ENCODE results near the gene KIF19.

GRCh38 chr17:74404789-74405188, 78.8 kb downstream of the KIF19 start:
- no peak for TF ChIP-seq EZH2 (IDR thresholded peaks at IDR 0.05)
- no peak for TF ChIP-seq ZBTB33 (IDR thresholded peaks at IDR 0.05; ENCODE audit: extremely low read depth, insufficient replicate concordance, low read length)
